ENCODE measurements around the gene GPS1.

Gene GPS1

DNA sequence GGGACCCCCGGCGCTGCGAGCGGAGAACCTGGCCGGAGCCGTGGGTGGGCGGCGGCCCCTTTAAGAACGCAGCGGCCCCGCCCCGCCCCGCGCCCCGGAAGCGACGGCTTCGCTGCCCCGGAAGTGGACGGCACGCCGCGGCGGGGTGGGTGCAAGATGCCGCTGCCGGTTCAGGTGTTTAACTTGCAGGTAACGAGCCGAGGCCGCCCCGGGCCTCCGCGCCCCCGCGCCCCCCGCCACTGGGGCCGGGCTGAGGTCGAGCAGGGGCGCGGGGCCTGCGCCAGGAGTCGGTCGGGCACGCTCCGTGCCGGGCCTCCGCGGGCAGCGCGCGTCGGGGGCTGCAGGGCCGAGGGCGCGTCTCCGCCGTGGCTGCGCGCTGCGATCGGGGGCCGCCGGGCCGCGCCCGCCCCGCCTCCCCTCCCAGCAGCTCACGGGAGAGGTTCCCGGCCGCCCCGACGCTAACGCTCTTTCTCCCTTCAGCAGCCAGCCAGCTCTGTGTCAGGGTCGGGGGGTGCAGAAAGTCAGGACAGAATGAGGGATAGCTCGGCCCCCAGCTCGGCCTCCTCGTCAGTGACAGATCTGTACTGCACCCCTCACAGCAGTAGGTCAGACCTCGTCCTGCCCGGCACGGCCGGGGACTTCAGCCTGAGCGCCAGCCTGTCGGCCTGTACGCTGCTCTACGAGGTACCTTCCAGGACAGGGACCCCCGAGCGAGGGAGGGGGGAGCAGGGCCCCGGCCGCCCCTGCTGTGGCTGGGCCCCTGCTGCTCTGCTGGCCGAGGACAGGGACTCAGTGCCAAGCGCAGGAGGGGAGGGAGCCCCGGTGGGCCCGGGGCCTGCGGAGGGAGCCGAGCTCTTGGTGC lies at the start of gene GPS1, which contains the start of gene RFNG:
Gene GPS1, plus strand, starts transcription at position 123 of the 862 bp plus-strand sequence. Its CDS starts 34 bp downstream, at position 157.
Gene RFNG, minus strand, starts transcription at position 36 of the 862 bp plus-strand sequence. CDS start 45 bp downstream, outside the sequence.
- TF ChIP-seq, protein P1, sequence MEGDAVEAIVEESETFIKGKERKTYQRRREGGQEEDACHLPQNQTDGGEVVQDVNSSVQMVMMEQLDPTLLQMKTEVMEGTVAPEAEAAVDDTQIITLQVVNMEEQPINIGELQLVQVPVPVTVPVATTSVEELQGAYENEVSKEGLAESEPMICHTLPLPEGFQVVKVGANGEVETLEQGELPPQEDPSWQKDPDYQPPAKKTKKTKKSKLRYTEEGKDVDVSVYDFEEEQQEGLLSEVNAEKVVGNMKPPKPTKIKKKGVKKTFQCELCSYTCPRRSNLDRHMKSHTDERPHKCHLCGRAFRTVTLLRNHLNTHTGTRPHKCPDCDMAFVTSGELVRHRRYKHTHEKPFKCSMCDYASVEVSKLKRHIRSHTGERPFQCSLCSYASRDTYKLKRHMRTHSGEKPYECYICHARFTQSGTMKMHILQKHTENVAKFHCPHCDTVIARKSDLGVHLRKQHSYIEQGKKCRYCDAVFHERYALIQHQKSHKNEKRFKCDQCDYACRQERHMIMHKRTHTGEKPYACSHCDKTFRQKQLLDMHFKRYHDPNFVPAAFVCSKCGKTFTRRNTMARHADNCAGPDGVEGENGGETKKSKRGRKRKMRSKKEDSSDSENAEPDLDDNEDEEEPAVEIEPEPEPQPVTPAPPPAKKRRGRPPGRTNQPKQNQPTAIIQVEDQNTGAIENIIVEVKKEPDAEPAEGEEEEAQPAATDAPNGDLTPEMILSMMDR (IDR thresholded peaks at IDR 0.05; ENCODE audit: insufficient read depth, low read length, poor library complexity, severe bottlenecking): no peak
- H3K4me3 ChIP-seq (replicated peaks; ENCODE audit: low read depth, low read length): peak within 1 kb of the TSS; percentile 89
- peaks cover 21% of the 10 kb centered on the region for H3K36me3 ChIP-seq (ENCODE audit: control insufficient read depth, insufficient read depth, low read length)
- H3K27me3 ChIP-seq (replicated peaks; ENCODE audit: control insufficient read depth, insufficient read depth, low read length): no peaks in the 10 kb centered on the region
- peak; percentile 81 for DNase-seq (ENCODE audit: extremely low read depth, insufficient read length)

DNA sequence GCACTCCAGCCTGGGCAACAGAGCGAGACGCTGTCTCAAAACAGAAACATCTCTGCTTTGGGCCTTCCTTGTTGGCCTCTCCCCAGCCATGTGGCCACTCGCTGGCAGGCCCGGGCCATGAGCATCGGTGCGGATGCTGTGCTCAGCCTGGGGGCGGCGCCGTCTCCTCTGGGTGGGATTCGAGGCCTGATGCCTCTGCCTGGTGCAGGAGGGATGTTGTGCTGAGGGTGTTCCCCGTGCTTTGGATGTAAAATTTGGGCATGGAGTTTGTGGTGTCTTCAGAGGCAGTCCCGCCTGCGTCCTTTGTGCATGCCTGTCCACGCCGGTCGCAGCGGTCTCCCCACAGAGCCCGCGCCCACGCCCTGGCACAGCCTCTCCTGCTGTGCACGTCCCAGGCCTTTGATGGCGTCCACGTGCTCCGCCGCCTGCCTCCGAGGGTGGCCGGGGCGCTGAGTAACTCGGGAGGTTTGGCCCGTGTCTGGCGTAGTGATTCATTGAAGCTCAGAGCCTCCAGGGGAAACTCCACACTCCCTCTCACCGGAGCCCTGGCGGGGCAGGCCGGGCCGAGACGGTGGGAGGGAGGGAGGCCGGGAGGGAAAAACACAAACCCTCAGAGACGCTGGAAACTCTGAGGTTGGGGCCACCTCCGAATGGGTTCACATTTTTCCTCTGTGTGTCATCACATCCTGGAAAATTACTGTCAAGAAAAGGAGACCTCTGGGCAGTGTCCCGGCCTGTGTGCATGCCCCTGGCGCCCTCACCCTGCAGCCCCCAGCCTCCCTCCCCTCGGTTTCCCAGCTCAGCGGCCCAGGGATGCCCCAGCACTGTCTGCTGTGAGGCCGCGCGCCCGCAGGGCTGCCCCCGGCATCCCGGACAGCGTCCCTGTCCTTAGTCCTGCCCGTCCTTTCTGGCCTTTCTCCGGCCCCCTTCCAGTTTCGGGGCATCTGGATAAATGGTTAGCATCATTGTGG lies 48.0 kb upstream of the GPS1 start:
- H3K36me3 ChIP-seq (ENCODE audit: control insufficient read depth, insufficient read depth, low read length): no peaks in the 10 kb centered on the region; the same call in none of the 2 replicates
- TF ChIP-seq, protein P1 (IDR thresholded peaks at IDR 0.05; ENCODE audit: insufficient read depth, low read length, poor library complexity, severe bottlenecking): no peak
- DNase-seq (ENCODE audit: extremely low read depth, insufficient read length): no peak
- no peaks in the 10 kb centered on the region for H3K27me3 ChIP-seq (replicated peaks; ENCODE audit: control insufficient read depth, insufficient read depth, low read length)
- H3K4me3 ChIP-seq (replicated peaks; ENCODE audit: low read depth, low read length): no peak overlapping the region

DNA sequence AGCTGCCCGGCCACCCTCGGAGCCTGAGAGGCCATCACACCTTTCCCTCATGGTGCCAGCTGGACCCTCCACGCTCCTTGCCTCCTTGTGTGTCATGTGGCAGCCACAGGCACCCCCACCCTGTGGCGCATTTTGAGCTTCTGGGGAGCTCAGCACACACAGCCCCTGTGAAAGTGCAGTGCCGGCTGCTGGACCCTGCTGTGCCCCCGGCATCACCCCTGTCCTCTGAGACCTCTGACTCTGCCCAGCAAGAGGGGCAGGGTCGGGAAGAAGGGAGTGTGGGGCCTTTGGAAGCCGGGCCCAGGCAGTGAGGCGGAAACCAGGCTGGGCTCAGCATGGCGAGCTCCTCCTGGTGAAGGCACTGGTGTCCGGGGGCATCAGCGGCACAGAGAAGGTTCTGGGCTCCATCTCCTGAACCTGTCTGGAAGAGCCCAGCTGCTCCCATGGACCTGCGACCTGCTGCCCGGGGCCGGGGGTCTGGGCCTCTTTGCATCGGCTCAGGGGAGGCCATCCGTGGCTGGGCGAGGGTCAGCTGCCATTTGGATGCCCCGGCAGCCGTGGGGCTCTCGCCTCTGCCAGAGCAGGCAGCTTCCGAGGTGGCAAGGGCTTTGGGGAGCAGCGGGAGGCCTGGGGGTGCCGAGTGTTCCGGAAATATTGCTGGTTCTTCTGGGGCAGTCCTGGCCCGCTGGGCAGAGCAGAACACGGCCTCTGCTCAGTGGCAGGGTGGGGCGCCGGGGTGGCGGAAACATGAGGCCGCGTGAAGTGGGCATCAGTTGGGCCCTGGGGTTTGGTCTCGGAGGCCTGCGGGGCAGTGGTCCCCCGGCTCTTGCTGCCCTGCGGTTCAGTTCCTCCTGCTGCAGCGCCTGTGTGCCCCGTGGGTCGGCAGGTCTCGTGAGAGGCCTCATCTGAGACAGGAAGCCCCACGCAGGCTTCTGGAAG lies 46.9 kb upstream of the GPS1 start:
- H3K4me3 ChIP-seq (replicated peaks; ENCODE audit: low read depth, low read length): no peak overlapping the region
- TF ChIP-seq, protein P1 (IDR thresholded peaks at IDR 0.05; ENCODE audit: insufficient read depth, low read length, poor library complexity, severe bottlenecking): no peak
- no peaks in the 10 kb centered on the region for H3K27me3 ChIP-seq (replicated peaks; ENCODE audit: control insufficient read depth, insufficient read depth, low read length)
- peaks cover 2% of the 10 kb centered on the region; the same call in 1 of the 2 replicates for H3K36me3 ChIP-seq (ENCODE audit: control insufficient read depth, insufficient read depth, low read length)
- no peak for DNase-seq (ENCODE audit: extremely low read depth, insufficient read length)

DNA sequence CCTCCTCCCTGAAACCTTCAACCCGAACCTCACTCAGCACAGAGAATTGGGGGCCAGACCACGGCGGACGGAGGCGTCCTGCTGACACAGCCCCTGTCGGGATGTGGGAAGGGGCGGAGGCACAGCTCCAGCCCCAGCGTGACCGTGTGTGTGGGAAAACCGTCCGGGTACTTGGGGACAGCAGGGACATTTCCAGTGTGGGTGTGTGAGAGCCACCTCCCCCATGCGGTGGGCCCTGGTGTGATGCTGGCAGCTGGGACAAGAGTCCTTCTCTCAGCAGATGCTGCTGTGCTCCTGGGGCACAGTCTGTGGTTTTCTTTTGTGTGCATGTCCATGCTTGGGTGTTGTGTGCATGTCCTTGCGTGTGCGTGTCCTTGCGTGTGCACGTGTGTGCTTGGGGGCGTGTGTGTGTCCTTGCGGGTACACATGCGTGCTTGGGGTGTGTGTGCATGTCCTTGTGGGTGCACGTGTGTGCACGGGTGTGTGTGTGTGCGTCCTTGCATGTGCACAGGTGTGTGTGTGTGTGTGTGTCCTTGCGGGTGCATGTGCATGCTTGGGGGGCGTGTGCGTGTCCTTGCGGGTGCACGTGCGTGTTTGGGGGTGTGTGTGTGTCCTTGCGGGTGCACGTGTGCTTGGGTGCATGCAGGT lies 45.9 kb upstream of the GPS1 start:
- H3K36me3 ChIP-seq (ENCODE audit: control insufficient read depth, insufficient read depth, low read length): peaks cover 2% of the 10 kb centered on the region; the same call in 1 of the 2 replicates
- no peak overlapping the region for H3K4me3 ChIP-seq (replicated peaks; ENCODE audit: low read depth, low read length)
- TF ChIP-seq, protein P1 (IDR thresholded peaks at IDR 0.05; ENCODE audit: insufficient read depth, low read length, poor library complexity, severe bottlenecking): no peak
- DNase-seq (ENCODE audit: extremely low read depth, insufficient read length): no peak
- H3K27me3 ChIP-seq (replicated peaks; ENCODE audit: control insufficient read depth, insufficient read depth, low read length): no peaks in the 10 kb centered on the region
